GM12878 (cell line): ENCODE data around the gene BET1.

Experiments used
- ATF2 ChIP-seq: IDR thresholded peaks from 2 replicates; pipeline ENCODE4 v1.6.1; 2012; ENCODE audit warnings: low read length, inconsistent platforms
- CBX5 ChIP-seq: sonication (generic); IDR thresholded peaks from 2 replicates; pipeline ENCODE4 v1.6.1; 2016; ENCODE audit warnings: low read depth, moderate library complexity, mild to moderate bottlenecking, inconsistent platforms
- CHD2 ChIP-seq: IDR thresholded peaks from 2 replicates; pipeline ENCODE4 v1.6.1; 2011; ENCODE audit warnings: low read depth, low read length, improper control_type of control experiment, borderline replicate concordance
- CTCF ChIP-seq, 3 experiments: IDR thresholded peaks in 2 of 3; conservative IDR thresholded peaks in 1 of 3; 2 replicates each; pipeline ENCODE4 v1.5.1; 2011; ENCODE audit warnings: low read depth in 3 of 3, low read length in 3 of 3, mild to moderate bottlenecking in 3 of 3, control low read depth in 2 of 3, moderate library complexity in 2 of 3, inconsistent platforms in 1 of 3, mixed read lengths in 1 of 3; ENCODE audit not compliant: control insufficient read depth in 2 of 3, insufficient read depth in 1 of 3; ENCODE audit errors: extremely low read depth in 1 of 3
- E2F4 ChIP-seq: IDR thresholded peaks from 2 replicates; pipeline ENCODE4 v1.6.1; 2012; ENCODE audit warnings: low read depth, low read length, improper control_type of control experiment
- MAX ChIP-seq: IDR thresholded peaks from 2 replicates; pipeline ENCODE4 v1.6.1; 2012; ENCODE audit warnings: low read depth, low read length, improper control_type of control experiment
- POLR2A ChIP-seq: IDR thresholded peaks from 2 replicates; pipeline ENCODE4 v1.6.1; 2011; ENCODE audit warnings: low read depth, mild to moderate bottlenecking, low read length
- SP1 ChIP-seq: IDR thresholded peaks from one replicate; pipeline ENCODE4 v1.6.1; 2011; ENCODE audit warnings: low read depth, low read length
- SREBF2 ChIP-seq: IDR thresholded peaks from 2 replicates; pipeline ENCODE4 v1.6.1; 2012; ENCODE audit warnings: mild to moderate bottlenecking, low read length
- TBL1XR1 ChIP-seq: IDR thresholded peaks from 2 replicates; pipeline ENCODE4 v1.6.1; 2012; ENCODE audit warnings: low read depth, low read length, improper control_type of control experiment
- ZNF274 ChIP-seq: IDR thresholded peaks from one replicate; pipeline ENCODE4 v1.8.0; 2011; ENCODE audit not compliant: insufficient read length, insufficient read depth

DNA sequence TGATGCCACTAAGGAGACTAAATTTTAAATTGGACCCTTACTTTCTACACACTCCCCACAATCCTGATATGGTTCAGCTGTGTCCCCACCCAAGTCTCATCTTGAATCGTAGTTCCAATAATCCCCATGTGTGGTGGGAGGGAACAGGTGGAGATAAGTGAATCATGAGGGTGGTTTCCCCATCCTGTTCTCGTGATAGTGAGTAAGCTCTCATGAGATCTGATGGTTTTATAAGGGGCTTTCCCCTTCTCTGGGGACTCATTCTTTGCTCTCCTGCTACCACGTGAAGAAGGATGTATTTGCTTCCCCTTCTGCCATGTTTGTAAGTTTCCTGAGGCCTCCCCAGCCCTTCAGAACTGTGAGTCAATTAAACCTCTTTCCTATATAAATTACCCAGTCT lies 18.4 kb upstream of the BET1 start:
- TF ChIP-seq ATF2: no peak
- TF ChIP-seq CTCF (IDR thresholded peaks at IDR 0.05 in 2 of 3, conservative IDR thresholded peaks at IDR 0.05 in 1 of 3; ENCODE audit: control insufficient read depth in 2 of 3, extremely low read depth in 1 of 3, insufficient read depth in 1 of 3, low read depth in 3 of 3, low read length in 3 of 3): no peak
- no peak for TF ChIP-seq CHD2
- TF ChIP-seq MAX: no peak
- no peak for TF ChIP-seq TBL1XR1
- no peak for TF ChIP-seq E2F4
- no peak for TF ChIP-seq POLR2A
- TF ChIP-seq SP1: no peak
- TF ChIP-seq SREBF2: no peak
- TF ChIP-seq CBX5: no peak
- no peak for TF ChIP-seq ZNF274
